ENCODE measurements around the gene ATL2. TPM values are rescaled to one million over a fixed set of nuclear protein-coding genes. Genes with fewer than 3 reads are reported as not detected.

The ATL2 gene
- total RNA-seq, 2 donors from 2014 or later, result 33.9 to 51.1 TPM

GRCh38 chr2:38265461-38265860 is 111.6 kb downstream of the ATL2 start:
- Histone ChIP-seq H3K4me3 (no peak overlapping the region), H3K27ac (peak overlapping the region in 1 of 2 donors; percentile 25), H3K36me3 (no peaks in the 10 kb centered on the region), H3K27me3 (no peaks in the 10 kb centered on the region), H3K4me1 (no peaks in the 10 kb centered on the region), H3K9me3 (no peaks in the 10 kb centered on the region)
- no peak for DNase-seq (ENCODE audit: low spot score)
- no peak for TF ChIP-seq CTCF (IDR thresholded peaks at IDR 0.05)

- no peak for DNase-seq (ENCODE audit: low spot score)
- Histone ChIP-seq H3K27ac (peak overlapping the region in 1 of 2 donors; percentile 25), H3K4me3 (no peak overlapping the region), H3K9me3 (no peaks in the 10 kb centered on the region), H3K27me3 (no peaks in the 10 kb centered on the region), H3K36me3 (no peaks in the 10 kb centered on the region), H3K4me1 (no peaks in the 10 kb centered on the region)
- no peak for TF ChIP-seq CTCF (IDR thresholded peaks at IDR 0.05)
Measured at GRCh38 chr2:38264396-38265221, 112.5 kb downstream of the ATL2 start.

- Histone ChIP-seq H3K4me1 (no peaks in the 10 kb centered on the region), H3K9me3 (no peaks in the 10 kb centered on the region), H3K4me3 (no peak overlapping the region), H3K27ac (no peak overlapping the region), H3K27me3 (no peaks in the 10 kb centered on the region), H3K36me3 (no peaks in the 10 kb centered on the region)
- no peak for TF ChIP-seq CTCF (IDR thresholded peaks at IDR 0.05)
- DNase-seq (ENCODE audit: low spot score), result no peak
Measured at GRCh38 chr2:38263293-38263692, 113.8 kb downstream of the ATL2 start.

- Histone ChIP-seq H3K36me3 (no peaks in the 10 kb centered on the region), H3K4me3 (no peak overlapping the region), H3K27ac (no peak overlapping the region), H3K4me1 (no peaks in the 10 kb centered on the region), H3K27me3 (no peaks in the 10 kb centered on the region), H3K9me3 (no peaks in the 10 kb centered on the region)
- no peak for TF ChIP-seq CTCF (IDR thresholded peaks at IDR 0.05)
- DNase-seq (ENCODE audit: low spot score), result no peak
Measured at GRCh38 chr2:38262069-38262871, 114.8 kb downstream of the ATL2 start.

GRCh38 chr2:38261569-38262068 is 115.5 kb downstream of the ATL2 start:
- Histone ChIP-seq H3K4me3 (no peak overlapping the region), H3K27ac (no peak overlapping the region), H3K27me3 (no peaks in the 10 kb centered on the region), H3K4me1 (no peaks in the 10 kb centered on the region), H3K9me3 (no peaks in the 10 kb centered on the region), H3K36me3 (no peaks in the 10 kb centered on the region)
- TF ChIP-seq CTCF (IDR thresholded peaks at IDR 0.05), result no peak
- no peak for DNase-seq (ENCODE audit: low spot score)
